ENCODE measurements around the gene JMJD1C. TPM values are rescaled to one million over a fixed set of nuclear protein-coding genes. Genes with fewer than 3 reads are reported as not detected.

The JMJD1C gene
- total RNA-seq, 2 experiments from 2014 or later: 57.4 to 62.2 TPM

DNA sequence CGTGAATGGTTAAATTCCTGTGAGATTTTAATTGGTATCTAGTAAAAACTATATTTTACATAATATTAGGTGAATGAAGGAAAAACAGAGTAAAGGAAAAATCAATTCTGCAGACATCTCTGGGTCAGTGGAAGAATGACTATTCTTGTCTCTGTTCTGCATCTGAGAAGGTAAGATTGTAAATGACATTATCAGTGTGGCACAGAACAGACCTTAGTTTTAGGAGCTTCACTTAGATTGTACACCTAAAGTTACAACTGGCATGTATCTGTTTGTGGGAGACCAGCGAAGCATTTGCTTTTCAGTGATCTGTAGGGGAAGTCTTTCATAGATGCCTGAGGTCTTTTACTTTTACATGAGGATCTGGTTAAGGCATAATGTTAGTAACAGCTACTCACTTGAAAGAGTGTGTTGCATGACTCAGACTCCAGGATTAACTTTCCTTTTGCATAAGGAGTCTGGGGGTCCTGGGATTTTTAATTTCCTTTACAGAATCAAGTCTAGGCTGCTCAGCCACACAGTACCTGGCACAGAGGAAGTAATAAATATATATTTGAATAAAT, 56.2 kb downstream of the JMJD1C start:
- peaks cover 7% of the 10 kb centered on the region for H3K36me3 Mint-ChIP-seq (ENCODE audit: low read depth)
- H3K4me3 Mint-ChIP-seq: no peak overlapping the region
- H3K27ac Mint-ChIP-seq: no peak overlapping the region
- no peaks in the 10 kb centered on the region for H3K9me3 Mint-ChIP-seq
- no peak for DNase-seq
- H3K4me1 Mint-ChIP-seq: no peaks in the 10 kb centered on the region
- ChIA-PET POLR2A (no interaction called here), CTCF (no interaction called here)
- no peaks in the 10 kb centered on the region for H3K27me3 Mint-ChIP-seq

DNA sequence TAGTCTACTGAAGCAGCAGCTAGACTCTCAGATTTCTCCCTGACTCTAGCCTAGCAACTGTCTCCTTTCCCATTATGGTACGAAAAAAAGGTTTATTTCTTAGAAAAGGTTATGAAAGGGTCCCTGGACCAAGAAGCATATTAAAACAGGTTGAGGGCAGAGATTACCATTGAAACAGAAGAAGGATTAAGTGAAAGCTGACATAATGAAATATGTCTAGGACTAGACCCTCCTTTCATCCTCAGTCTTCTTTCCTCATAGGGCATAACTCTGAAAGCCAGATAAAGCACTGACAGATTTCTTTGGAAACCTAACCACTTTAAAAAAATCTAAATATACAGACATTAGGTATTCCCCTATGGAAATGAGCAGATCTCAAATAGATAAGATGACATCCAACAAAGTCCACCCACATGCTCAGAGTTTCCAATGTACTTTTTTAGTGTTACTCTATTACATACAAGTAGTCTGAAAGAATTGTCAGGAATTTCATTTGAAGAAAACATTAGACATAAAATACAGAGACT, 58.6 kb downstream of the JMJD1C start:
- Mint-ChIP-seq H3K4me3 (no peak overlapping the region), H3K27me3 (no peaks in the 10 kb centered on the region), H3K9me3 (no peaks in the 10 kb centered on the region), H3K27ac (no peak overlapping the region), H3K36me3 (ENCODE audit: low read depth) (peaks cover 14% of the 10 kb centered on the region), H3K4me1 (no peaks in the 10 kb centered on the region)
- DNase-seq: no peak
- ChIA-PET CTCF (no interaction called here), POLR2A (no interaction called here)

DNA sequence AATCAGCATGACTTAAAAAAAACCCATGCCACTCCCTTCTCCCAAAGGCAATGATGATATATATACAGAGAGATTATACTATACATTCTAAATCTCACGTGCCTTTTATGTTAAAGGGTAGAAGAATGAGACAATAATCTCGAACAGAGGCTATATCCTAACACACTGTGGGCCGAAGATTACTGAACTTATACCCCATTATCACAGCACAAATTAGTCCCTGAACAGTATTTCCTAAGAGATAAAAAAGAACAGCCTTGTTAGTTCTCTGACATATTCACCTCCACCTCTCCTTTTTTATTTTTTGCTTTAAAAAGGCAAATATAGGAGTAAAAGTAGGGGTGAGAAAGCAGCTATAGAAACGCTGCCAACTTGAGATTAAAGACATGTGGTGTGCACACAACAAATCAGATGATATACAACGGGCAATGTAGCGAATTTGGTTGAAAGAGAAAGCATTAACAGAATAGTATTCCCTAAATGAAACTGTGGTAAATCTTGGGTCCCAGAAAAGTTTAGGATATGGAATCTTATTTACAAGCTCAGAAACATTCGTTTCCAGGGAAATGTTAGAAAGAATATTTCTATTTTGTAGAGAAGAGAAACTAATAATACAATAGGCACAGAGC, 69.5 kb downstream of the JMJD1C start:
- DNase-seq: no peak
- H3K4me3 Mint-ChIP-seq: no peak overlapping the region
- H3K27me3 Mint-ChIP-seq: no peaks in the 10 kb centered on the region
- peaks cover 20% of the 10 kb centered on the region for H3K4me1 Mint-ChIP-seq
- H3K36me3 Mint-ChIP-seq (ENCODE audit: low read depth): peaks cover 20% of the 10 kb centered on the region
- ChIA-PET POLR2A (no interaction called here), CTCF (no interaction called here)
- peaks cover 12% of the 10 kb centered on the region for H3K9me3 Mint-ChIP-seq
- H3K27ac Mint-ChIP-seq: no peak overlapping the region

DNA sequence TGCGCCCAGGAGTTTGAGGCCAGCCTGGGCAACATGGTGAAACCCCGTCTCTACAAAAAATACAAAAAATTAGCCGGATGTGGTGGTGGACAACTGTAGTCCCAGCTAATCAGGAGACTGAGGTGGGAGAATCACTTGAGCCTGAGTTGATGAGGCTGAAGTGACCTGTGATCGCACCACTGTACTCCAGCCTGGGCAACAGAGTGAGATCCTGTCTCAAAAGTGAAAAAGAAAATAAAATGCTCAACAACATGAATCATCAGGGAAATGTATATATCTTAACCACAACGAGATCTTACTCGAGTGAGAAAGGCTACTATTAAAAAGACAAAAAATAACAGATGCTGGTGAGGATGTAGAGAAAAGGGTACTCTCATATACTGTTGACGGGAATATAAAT, 72.7 kb downstream of the JMJD1C start:
- peaks cover 34% of the 10 kb centered on the region for H3K36me3 Mint-ChIP-seq (ENCODE audit: low read depth)

DNA sequence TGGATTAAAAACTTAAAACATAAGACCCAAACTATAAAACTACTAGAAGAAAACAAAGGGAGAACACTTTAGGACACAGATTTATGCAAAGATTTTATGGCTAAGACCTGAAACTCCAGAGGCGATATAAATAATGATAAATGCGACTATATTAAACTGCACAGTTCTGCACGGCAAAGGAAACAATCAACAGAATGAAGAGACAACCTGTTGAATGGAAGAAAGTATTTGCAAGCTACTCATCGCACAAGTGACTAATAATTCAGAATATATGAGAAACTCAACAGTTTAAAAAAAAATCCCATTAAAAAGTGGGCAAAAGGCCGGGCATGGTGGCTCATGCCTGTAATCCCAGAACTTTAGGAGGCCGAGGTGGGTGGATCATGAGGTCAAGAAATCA, 73.6 kb downstream of the JMJD1C start:
- Mint-ChIP-seq H3K9me3 (peaks cover 28% of the 10 kb centered on the region), H3K36me3 (ENCODE audit: low read depth) (peaks cover 34% of the 10 kb centered on the region), H3K27me3 (no peaks in the 10 kb centered on the region), H3K27ac (no peak overlapping the region), H3K4me3 (no peak overlapping the region), H3K4me1 (peaks cover 50% of the 10 kb centered on the region)
- DNase-seq: no peak
- POLR2A ChIA-PET: no interaction called here
- CTCF ChIA-PET: no interaction called here

More for the DNA sequence above, 72.7 kb downstream of the JMJD1C start:
- Mint-ChIP-seq H3K27ac (no peak overlapping the region), H3K27me3 (no peaks in the 10 kb centered on the region), H3K4me3 (no peak overlapping the region), H3K9me3 (peaks cover 28% of the 10 kb centered on the region), H3K4me1 (peaks cover 44% of the 10 kb centered on the region)
- ChIA-PET CTCF (no interaction called here), POLR2A (no interaction called here)
- DNase-seq: no peak

DNA sequence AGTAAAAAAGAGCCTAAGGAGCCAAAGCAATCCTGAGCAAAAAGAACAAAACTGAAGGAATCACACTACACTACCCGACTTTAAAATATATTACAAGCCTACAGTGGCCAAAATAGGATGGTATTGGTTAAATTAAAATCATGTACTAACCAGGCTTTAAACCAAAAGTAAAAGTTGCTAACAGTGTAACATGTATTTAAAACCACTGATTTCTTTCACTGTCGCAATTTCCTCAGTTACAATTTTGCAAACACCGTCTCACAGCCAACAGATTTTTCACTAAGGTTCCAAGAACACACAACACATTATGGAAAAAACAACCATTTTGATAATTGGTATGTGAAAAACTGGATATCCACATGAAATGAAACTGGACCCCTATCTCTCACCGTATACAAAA, 74.0 kb downstream of the JMJD1C start:
- Mint-ChIP-seq H3K27ac (no peak overlapping the region), H3K36me3 (ENCODE audit: low read depth) (peaks cover 34% of the 10 kb centered on the region)
- CTCF ChIA-PET: no interaction called here

DNA sequence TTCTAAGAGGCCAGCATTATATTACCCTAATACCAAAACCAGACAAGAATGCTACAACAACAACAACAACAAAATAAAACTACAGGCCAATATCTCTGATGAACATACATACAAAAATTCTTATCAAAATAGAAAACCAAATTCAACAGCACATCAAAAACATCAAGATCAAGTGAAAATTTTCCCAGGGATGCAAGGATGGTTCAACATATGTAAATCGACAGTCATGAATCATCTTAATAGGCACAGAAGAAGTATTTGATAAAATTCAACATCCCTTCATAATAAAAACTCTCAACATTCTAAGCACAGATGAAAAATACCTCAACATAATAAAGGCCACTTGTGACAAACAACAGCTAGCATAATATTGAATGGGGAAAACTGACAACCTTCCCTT, 75.3 kb downstream of the JMJD1C start:
- Mint-ChIP-seq H3K9me3 (peaks cover 28% of the 10 kb centered on the region), H3K4me1 (peaks cover 58% of the 10 kb centered on the region), H3K36me3 (ENCODE audit: low read depth) (peaks cover 34% of the 10 kb centered on the region), H3K27ac (no peak overlapping the region), H3K4me3 (no peak overlapping the region), H3K27me3 (no peaks in the 10 kb centered on the region)
- ChIA-PET POLR2A (no interaction called here), CTCF (interaction anchor here (0.6 kb wide), 1 partner anchor 1448 kb away, joined by 3 read pairs; no protein-coding TSS in a partner anchor)
- no peak for DNase-seq

More for the DNA sequence above, 74.0 kb downstream of the JMJD1C start:
- POLR2A ChIA-PET: no interaction called here
- no peak for DNase-seq
- H3K9me3 Mint-ChIP-seq: peaks cover 28% of the 10 kb centered on the region
- H3K4me3 Mint-ChIP-seq: no peak overlapping the region
- H3K27me3 Mint-ChIP-seq: no peaks in the 10 kb centered on the region
- H3K4me1 Mint-ChIP-seq: peaks cover 53% of the 10 kb centered on the region

DNA sequence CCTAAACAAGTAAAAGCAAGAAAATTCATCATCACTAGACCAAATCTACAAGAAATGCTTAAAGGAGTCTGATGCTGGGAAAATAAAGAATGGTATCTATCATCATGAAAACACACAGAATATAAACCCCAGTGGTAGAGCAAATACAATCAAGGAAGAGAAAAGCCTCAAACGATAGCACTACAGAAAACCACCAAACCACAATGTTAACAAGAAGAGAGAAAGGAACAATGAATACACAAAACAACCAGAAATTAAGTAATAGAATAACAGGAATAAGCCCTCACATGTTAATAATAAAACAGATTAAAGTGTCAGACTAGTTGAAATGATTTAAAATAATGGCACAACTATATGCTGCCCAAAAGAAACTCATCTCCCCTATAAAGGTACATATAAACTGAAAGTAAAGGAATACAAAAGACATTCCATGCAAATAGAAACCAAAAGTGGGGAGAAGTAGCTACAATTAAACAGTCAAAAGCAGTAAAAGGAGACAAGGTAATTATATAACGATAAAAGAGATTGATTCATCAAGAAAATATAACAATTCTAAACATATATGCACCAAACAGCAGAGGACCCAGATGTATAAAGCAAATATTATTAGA, 77.3 kb downstream of the JMJD1C start:
- ChIA-PET CTCF (no interaction called here), POLR2A (no interaction called here)
- Mint-ChIP-seq H3K4me1 (peaks cover 66% of the 10 kb centered on the region), H3K4me3 (peak overlapping the region; percentile 62), H3K27ac (peak overlapping the region; percentile 77), H3K36me3 (ENCODE audit: low read depth) (peaks cover 33% of the 10 kb centered on the region), H3K9me3 (peaks cover 28% of the 10 kb centered on the region), H3K27me3 (no peaks in the 10 kb centered on the region)
- DNase-seq: no peak

DNA sequence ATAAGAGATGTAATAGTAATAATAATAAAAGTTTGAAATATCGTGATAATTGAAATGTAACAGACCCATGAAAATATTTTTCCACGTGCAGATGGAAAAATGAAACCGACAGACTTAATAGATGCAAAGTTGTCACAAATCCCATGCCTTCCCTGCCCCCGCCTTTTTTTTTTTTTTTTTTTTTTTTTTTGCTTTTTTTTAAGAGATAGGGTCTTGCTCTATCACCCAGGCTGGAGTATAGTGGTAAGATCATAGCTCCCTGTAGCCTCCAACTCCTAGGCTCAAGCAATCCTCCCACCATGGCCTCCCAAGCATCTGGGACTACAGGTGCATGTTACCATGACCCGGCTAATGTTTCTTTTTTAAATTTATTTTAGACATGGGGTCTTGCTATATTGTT, 80.5 kb downstream of the JMJD1C start:
- ChIA-PET POLR2A (no interaction called here), CTCF (interaction anchor here (0.8 kb wide), 1 partner anchor 9 kb away, joined by 3 read pairs; no protein-coding TSS in a partner anchor)
- H3K36me3 Mint-ChIP-seq (ENCODE audit: low read depth): peaks cover 12% of the 10 kb centered on the region
- H3K4me3 Mint-ChIP-seq: no peak overlapping the region
- peaks cover 42% of the 10 kb centered on the region for H3K4me1 Mint-ChIP-seq
- peaks cover 9% of the 10 kb centered on the region for H3K9me3 Mint-ChIP-seq
- no peaks in the 10 kb centered on the region for H3K27me3 Mint-ChIP-seq
- H3K27ac Mint-ChIP-seq: no peak overlapping the region
- DNase-seq: no peak

DNA sequence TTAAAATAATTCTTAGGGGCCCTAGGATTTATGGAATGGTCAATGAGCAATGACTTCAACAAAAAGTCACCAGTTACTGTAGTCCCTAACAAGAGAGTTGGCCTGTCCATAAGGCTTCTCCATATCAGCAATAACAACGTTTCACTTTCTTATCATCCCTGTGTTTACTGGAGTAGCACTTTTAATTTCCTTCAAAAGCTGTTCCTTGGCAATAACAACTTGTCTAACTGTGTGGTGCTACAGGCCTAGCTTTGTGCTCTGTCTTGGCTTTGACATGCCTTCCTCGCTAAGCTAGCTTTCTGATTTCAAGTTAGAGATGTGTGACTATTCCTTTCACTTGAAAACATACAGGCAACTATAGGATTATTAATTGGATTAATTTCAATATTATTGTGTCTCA, 81.1 kb downstream of the JMJD1C start:
- DNase-seq: no peak
- POLR2A ChIA-PET: no interaction called here
- H3K27ac Mint-ChIP-seq: no peak overlapping the region
- H3K4me1 Mint-ChIP-seq: peaks cover 37% of the 10 kb centered on the region
- no peak overlapping the region for H3K4me3 Mint-ChIP-seq
- peaks cover 4% of the 10 kb centered on the region for H3K9me3 Mint-ChIP-seq
- CTCF ChIA-PET: interaction anchor here (0.8 kb wide), 1 partner anchor 9 kb away, joined by 3 read pairs; no protein-coding TSS in a partner anchor
- H3K36me3 Mint-ChIP-seq (ENCODE audit: low read depth): peaks cover 9% of the 10 kb centered on the region
- H3K27me3 Mint-ChIP-seq: no peaks in the 10 kb centered on the region

DNA sequence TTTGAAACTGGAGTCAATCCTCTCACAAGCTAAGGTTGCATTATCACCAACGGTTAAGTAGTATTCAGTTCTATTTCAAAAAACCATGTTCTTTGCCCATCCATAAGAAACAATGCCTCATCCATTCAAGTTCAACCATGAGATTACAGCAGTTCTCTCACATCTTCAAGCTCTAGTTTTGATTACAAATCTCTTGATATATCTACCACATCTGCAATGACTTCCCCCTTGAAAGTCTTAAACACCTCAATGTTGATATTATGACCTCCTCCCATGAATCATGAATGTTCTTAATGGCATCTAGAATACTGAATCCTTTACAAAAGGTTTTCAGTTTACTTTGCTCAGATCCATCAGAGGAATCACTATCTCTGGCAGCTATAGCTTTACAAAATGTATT, 81.8 kb downstream of the JMJD1C start:
- Mint-ChIP-seq H3K27me3 (no peaks in the 10 kb centered on the region), H3K9me3 (no peaks in the 10 kb centered on the region), H3K27ac (no peak overlapping the region), H3K4me3 (no peak overlapping the region), H3K4me1 (peaks cover 32% of the 10 kb centered on the region), H3K36me3 (ENCODE audit: low read depth) (peaks cover 6% of the 10 kb centered on the region)
- ChIA-PET POLR2A (no interaction called here), CTCF (interaction anchor here (1.2 kb wide), 1 partner anchor 245 kb away, joined by 4 read pairs; no protein-coding TSS in a partner anchor)
- no peak for DNase-seq

DNA sequence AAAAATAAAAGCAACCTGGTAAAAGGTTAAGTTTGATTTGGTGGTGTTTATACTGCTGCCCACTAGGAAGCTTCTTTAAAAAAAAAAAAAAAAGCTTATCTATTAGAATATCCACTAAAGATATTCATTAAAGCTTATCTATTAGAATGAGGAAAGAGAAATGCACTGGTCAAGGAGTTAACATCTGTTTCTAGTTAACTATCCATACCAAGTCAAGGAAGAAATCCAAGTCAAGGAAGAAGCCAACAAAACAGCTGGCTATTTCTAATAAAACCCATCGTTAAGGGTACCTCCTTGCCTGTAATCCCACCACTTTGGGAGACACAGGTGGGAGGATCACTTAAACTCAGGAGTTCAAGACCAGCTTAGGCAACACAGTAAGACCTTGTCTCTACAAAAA, 82.6 kb downstream of the JMJD1C start:
- H3K9me3 Mint-ChIP-seq: no peaks in the 10 kb centered on the region
- POLR2A ChIA-PET: no interaction called here
- H3K27me3 Mint-ChIP-seq: no peaks in the 10 kb centered on the region
- H3K36me3 Mint-ChIP-seq (ENCODE audit: low read depth): peaks cover 6% of the 10 kb centered on the region
- no peak overlapping the region for H3K27ac Mint-ChIP-seq
- DNase-seq: no peak
- H3K4me1 Mint-ChIP-seq: peaks cover 25% of the 10 kb centered on the region
- no peak overlapping the region for H3K4me3 Mint-ChIP-seq
- CTCF ChIA-PET: interaction anchor here (0.6 to 1.2 kb wide), 2 partner anchors 140 to 246 kb away, joined by 3 to 4 read pairs; no protein-coding TSS in a partner anchor

DNA sequence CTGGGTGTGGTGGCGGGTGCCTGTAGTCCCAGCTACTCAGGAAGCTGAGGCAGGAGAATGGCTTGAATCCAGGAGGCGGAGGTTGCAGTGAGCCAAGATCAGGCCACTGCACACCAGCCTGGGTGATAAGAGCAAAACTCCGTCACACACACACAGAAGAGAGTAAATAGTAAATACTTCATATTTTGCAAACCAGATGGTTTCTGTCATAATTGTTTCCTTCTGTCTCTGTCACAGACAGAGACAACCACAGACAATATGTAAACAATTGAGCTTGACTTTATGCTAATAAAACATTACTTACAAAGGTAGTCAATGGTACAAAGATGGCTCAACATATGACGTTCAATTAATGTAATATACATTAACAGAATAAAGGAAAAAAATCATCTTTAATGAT, 83.7 kb downstream of the JMJD1C start:
- H3K27ac Mint-ChIP-seq: no peak overlapping the region
- POLR2A ChIA-PET: no interaction called here
- peaks cover 19% of the 10 kb centered on the region for H3K4me1 Mint-ChIP-seq

More for the DNA sequence above, 83.7 kb downstream of the JMJD1C start:
- CTCF ChIA-PET: no interaction called here
- DNase-seq: no peak
- peaks cover under 1% of the 10 kb centered on the region for H3K9me3 Mint-ChIP-seq
- no peaks in the 10 kb centered on the region for H3K27me3 Mint-ChIP-seq
- H3K36me3 Mint-ChIP-seq (ENCODE audit: low read depth): peaks cover 7% of the 10 kb centered on the region
- no peak overlapping the region for H3K4me3 Mint-ChIP-seq

Measured in activated CD4-positive, alpha-beta T cell treated with anti-CD3 and anti-CD28 coated beads, Interleukin-2, amount 10 ng/mL, durations not matched to agents 7 days and 5 days (primary cell).